Measurements from ENCODE around the gene HAUS7.

The HAUS7 gene

GRCh38 chrX:153486171-153486570 is 15.8 kb upstream of the HAUS7 start:
- H3K27ac ChIP-seq: no peak overlapping the region
- TF ChIP-seq CTCF (conservative IDR thresholded peaks at IDR 0.05): no peak

GRCh38 chrX:153485396-153486080 is 15.2 kb upstream of the HAUS7 start:
- no peak for TF ChIP-seq CTCF (conservative IDR thresholded peaks at IDR 0.05)
- H3K27ac ChIP-seq: no peak overlapping the region

GRCh38 chrX:153482376-153483015 is 12.1 kb upstream of the HAUS7 start:
- no peak for TF ChIP-seq CTCF (conservative IDR thresholded peaks at IDR 0.05)
- no peak overlapping the region for H3K27ac ChIP-seq

GRCh38 chrX:153481043-153481442 is 10.7 kb upstream of the HAUS7 start:
- TF ChIP-seq CTCF (conservative IDR thresholded peaks at IDR 0.05): no peak
- no peak overlapping the region for H3K27ac ChIP-seq

- H3K27ac ChIP-seq: no peak overlapping the region
- no peak for TF ChIP-seq CTCF (conservative IDR thresholded peaks at IDR 0.05)
These were observed 8.4 kb upstream of the HAUS7 start for GRCh38 chrX:153478746-153479145.

- H3K27ac ChIP-seq: no peak overlapping the region
- TF ChIP-seq CTCF (conservative IDR thresholded peaks at IDR 0.05): no peak
These were observed 7.5 kb upstream of the HAUS7 start for GRCh38 chrX:153477901-153478300.

GRCh38 chrX:153477364-153477857 is 7.0 kb upstream of the HAUS7 start:
- no peak for TF ChIP-seq CTCF (conservative IDR thresholded peaks at IDR 0.05)
- H3K27ac ChIP-seq: no peak overlapping the region
